Measurements from ENCODE around the gene EFNB1.

EFNB1 gene

GRCh38 chrX:68840256-68840655, 11.4 kb downstream of the EFNB1 start:
- in situ Hi-C loops (cut with HindIII; ENCODE audit: low pct_ligation_motif_present, low sequenced_read_pairs): no loop called here
- Histone ChIP-seq H3K27ac (no peak overlapping the region), H3K4me3 (ENCODE audit: low read depth, low read length) (no peak overlapping the region), H3K27me3 (replicated peaks) (no peaks in the 10 kb centered on the region), H3K36me3 (replicated peaks) (no peaks in the 10 kb centered on the region)
- TF ChIP-seq CTCF (IDR thresholded peaks at IDR 0.05; ENCODE audit: low read depth, low read length, missing control alignments): no peak
- no peak for DNase-seq

- H3K36me3 ChIP-seq (replicated peaks): no peaks in the 10 kb centered on the region
- DNase-seq: no peak
- no peak overlapping the region for H3K27ac ChIP-seq
- TF ChIP-seq CTCF (IDR thresholded peaks at IDR 0.05; ENCODE audit: low read depth, low read length, missing control alignments): no peak
- no peaks in the 10 kb centered on the region for H3K27me3 ChIP-seq (replicated peaks)
- in situ Hi-C loops (cut with HindIII; ENCODE audit: low pct_ligation_motif_present, low sequenced_read_pairs): no loop called here
- no peak overlapping the region for H3K4me3 ChIP-seq (ENCODE audit: low read depth, low read length)
Measured at GRCh38 chrX:68841251-68842049, 12.6 kb downstream of the EFNB1 start.

GRCh38 chrX:68842351-68842750, 13.5 kb downstream of the EFNB1 start:
- no peaks in the 10 kb centered on the region for H3K36me3 ChIP-seq (replicated peaks)
- H3K4me3 ChIP-seq (ENCODE audit: low read depth, low read length): no peak overlapping the region
- in situ Hi-C loops (cut with HindIII; ENCODE audit: low pct_ligation_motif_present, low sequenced_read_pairs): no loop called here
- DNase-seq: no peak
- H3K27me3 ChIP-seq (replicated peaks): no peaks in the 10 kb centered on the region
- no peak for TF ChIP-seq CTCF (IDR thresholded peaks at IDR 0.05; ENCODE audit: low read depth, low read length, missing control alignments)
- no peak overlapping the region for H3K27ac ChIP-seq

GRCh38 chrX:68842781-68843581, 14.2 kb downstream of the EFNB1 start:
- DNase-seq: no peak
- H3K27ac ChIP-seq: no peak overlapping the region
- H3K36me3 ChIP-seq (replicated peaks): no peaks in the 10 kb centered on the region
- no peak for TF ChIP-seq CTCF (IDR thresholded peaks at IDR 0.05; ENCODE audit: low read depth, low read length, missing control alignments)
- in situ Hi-C loops (cut with HindIII; ENCODE audit: low pct_ligation_motif_present, low sequenced_read_pairs): no loop called here
- H3K4me3 ChIP-seq (ENCODE audit: low read depth, low read length): no peak overlapping the region
- no peaks in the 10 kb centered on the region for H3K27me3 ChIP-seq (replicated peaks)

GRCh38 chrX:68843992-68844391, 15.2 kb downstream of the EFNB1 start:
- Histone ChIP-seq H3K27me3 (replicated peaks) (no peaks in the 10 kb centered on the region), H3K36me3 (replicated peaks) (no peaks in the 10 kb centered on the region), H3K27ac (no peak overlapping the region), H3K4me3 (ENCODE audit: low read depth, low read length) (no peak overlapping the region)
- in situ Hi-C loops (cut with HindIII; ENCODE audit: low pct_ligation_motif_present, low sequenced_read_pairs): no loop called here
- DNase-seq: no peak
- no peak for TF ChIP-seq CTCF (IDR thresholded peaks at IDR 0.05; ENCODE audit: low read depth, low read length, missing control alignments)
